Endothelial cell of umbilical vein (primary cell): Measurements from ENCODE around the gene HES1. TPM values are rescaled to one million over a fixed set of nuclear protein-coding genes. Genes with fewer than 3 reads are reported as not detected.

Source experiments
- BruUV-seq: library from RNA; stranded (reverse); fragments of 400-500 nt; replicated peaks from 2 replicates; lab custom pipeline; 2021; lab: Mats Ljungman, UMichigan
- CTCF ChIA-PET: fragments of 300-600, 350-600 bp; sonication (Branson Sonifier 250); formaldehyde crosslinking; loops from one replicate; lab custom pipeline; 2021; ENCODE audit warnings: antibody characterized with exemption, inconsistent platforms; lab: Charles Lee
- POLR2A ChIA-PET: fragments of 300-600, 350-600 bp; sonication (Branson Sonifier 250); formaldehyde crosslinking; loops from one replicate; lab custom pipeline; 2021; ENCODE audit warnings: antibody characterized with exemption, inconsistent platforms; lab: Charles Lee
- DNase-seq: peaks from one replicate; pipeline ENCODE4 v3.0.0-alpha.2; 2011; ENCODE audit warnings: low read depth, low spot score
- FAIRE-seq: peaks from 2 replicates; lab custom pipeline; 2011; peaks lifted over from hg19 to GRCh38; lab: Jason Lieb, UNC
- H2AFZ ChIP-seq: 2 replicates; pipeline ENCODE4 v1.6.0; 2012; ENCODE audit warnings: low read depth, low read length, control low read depth, inconsistent platforms
- H3K27ac ChIP-seq: 2 replicates; pipeline ENCODE4 v1.5.1; 2011; ENCODE audit warnings: low read depth, mild to moderate bottlenecking, control low read depth, low read length, moderate library complexity; ENCODE audit not compliant: insufficient read depth
- H3K27me3 ChIP-seq, 2 experiments: 2 replicates each; pipeline versions ENCODE4 v1.6.0 to v1.6.1; 2011; ENCODE audit warnings: low read length in 2 of 2, mixed read lengths in 1 of 2; ENCODE audit not compliant: control insufficient read depth in 2 of 2, insufficient read depth in 2 of 2
- H3K36me3 ChIP-seq, 2 experiments: 2 replicates in 1 of 2; 3 replicates in 1 of 2; pipeline ENCODE4 v1.5.1; 2011; ENCODE audit warnings: low read length in 2 of 2, mild to moderate bottlenecking in 1 of 2, moderate library complexity in 1 of 2; ENCODE audit not compliant: control insufficient read depth in 2 of 2, insufficient read depth in 2 of 2; ENCODE audit errors: extremely low read depth in 1 of 2
- H3K4me1 ChIP-seq: 3 replicates; pipeline ENCODE4 v1.5.1; 2011; ENCODE audit warnings: mild to moderate bottlenecking, low read length; ENCODE audit not compliant: control insufficient read depth, insufficient read depth; ENCODE audit errors: extremely low read depth
- H3K4me2 ChIP-seq: 2 replicates; pipeline ENCODE4 v1.6.1; 2011; ENCODE audit warnings: low read length, control low read depth, mixed read lengths; ENCODE audit not compliant: insufficient read depth
- H3K4me3 ChIP-seq, 3 experiments: fragments of 200-600 bp in 1 of 3; sonication (generic), shearing (Covaris generic) in 1 of 3; replicated peaks in 1 of 3; 2 replicates each; pipeline ENCODE4 v1.5.1; 2011 to 2016; ENCODE audit warnings: control low read depth in 3 of 3, low read length in 3 of 3, mild to moderate bottlenecking in 2 of 3, inconsistent platforms in 1 of 3, low read depth in 1 of 3, moderate library complexity in 1 of 3; ENCODE audit not compliant: insufficient read depth in 1 of 3
- H3K79me2 ChIP-seq: 2 replicates; pipeline ENCODE4 v1.6.0; 2012; ENCODE audit warnings: low read length, inconsistent platforms; ENCODE audit not compliant: control insufficient read depth, insufficient read depth
- H3K9ac ChIP-seq: replicated peaks from 2 replicates; pipeline ENCODE3; 2011; ENCODE audit warnings: low read length, control low read depth; ENCODE audit not compliant: insufficient read depth; ENCODE audit errors: extremely low read depth
- H3K9me1 ChIP-seq: replicated peaks from 3 replicates; pipeline ENCODE4 v1.6.0; 2011; ENCODE audit warnings: mild to moderate bottlenecking, low read length; ENCODE audit not compliant: control insufficient read depth, insufficient read depth; ENCODE audit errors: extremely low read depth
- H3K9me3 ChIP-seq: replicated peaks from 2 replicates; pipeline ENCODE4 v1.5.1; 2012; ENCODE audit warnings: low read length, inconsistent platforms; ENCODE audit not compliant: control insufficient read depth, insufficient read depth
- H4K20me1 ChIP-seq: replicated peaks from 2 replicates; pipeline ENCODE3; 2011; ENCODE audit warnings: mild to moderate bottlenecking, low read length; ENCODE audit not compliant: control insufficient read depth, insufficient read depth; ENCODE audit errors: extremely low read depth
- EZH2 ChIP-seq: IDR thresholded peaks from 2 replicates; pipeline ENCODE4 v1.6.1; 2012; ENCODE audit warnings: borderline replicate concordance, low read depth, mild to moderate bottlenecking, moderate library complexity, low read length, inconsistent platforms; ENCODE audit not compliant: severe bottlenecking
- FOS ChIP-seq: IDR thresholded peaks from 2 replicates; pipeline ENCODE4 v1.6.1; 2011; ENCODE audit warnings: mild to moderate bottlenecking, low read length, moderate library complexity, borderline replicate concordance; ENCODE audit not compliant: insufficient read depth
- GATA2 ChIP-seq: IDR thresholded peaks from 2 replicates; pipeline ENCODE4 v1.7.0; 2011; ENCODE audit warnings: low read depth, mild to moderate bottlenecking, moderate library complexity, mixed read lengths, low read length; ENCODE audit not compliant: insufficient read length, insufficient read depth
- JUN ChIP-seq: IDR thresholded peaks from 2 replicates; pipeline ENCODE4 v1.6.1; 2011; ENCODE audit warnings: borderline replicate concordance, low read depth; ENCODE audit not compliant: insufficient read length, insufficient read depth
- MAX ChIP-seq: IDR thresholded peaks from 2 replicates; pipeline ENCODE4 v1.6.1; 2011; ENCODE audit not compliant: insufficient read depth, insufficient read length
- MYC ChIP-seq: IDR thresholded peaks from one replicate; pipeline ENCODE4 v1.6.1; 2011; ENCODE audit warnings: mild to moderate bottlenecking, low read depth, low read length
- POLR2A ChIP-seq: IDR thresholded peaks from 2 replicates; pipeline ENCODE4 v1.6.1; 2012; ENCODE audit warnings: low read depth, mild to moderate bottlenecking, control low read depth, low read length
- POLR2AphosphoS5 ChIP-seq: IDR thresholded peaks from 2 replicates; pipeline ENCODE4 v1.6.1; 2012; ENCODE audit warnings: low read depth, mild to moderate bottlenecking, control low read depth, low read length, moderate library complexity; ENCODE audit not compliant: insufficient read depth
- dilution Hi-C: fragments of 300-500 bp; cut with MboI; formaldehyde crosslinking; loops from one replicate; pipeline ENCODE4 v1.15.0; 2019; ENCODE audit warnings: low sequenced_read_pairs; ENCODE audit not compliant: extremely low pct_ligation_motif_present
- intact Hi-C: fragments of 100-400 bp; cut with micrococcal nuclease; formaldehyde crosslinking; loops from one replicate; pipeline ENCODE4 v1.10.0; 2022
- polyA plus RNA-seq, 4 experiments: library from polyadenylated mRNA; depleted of rRNA in 3 of 4; stranded (reverse) in 3 of 4; unstranded in 1 of 4; fragments of >200 nt; gene quantifications; 2 replicates each; pipeline versions ENCODE4 v1.2.1 to v1.2.3, GENCODE V29; 2011 to 2012; ENCODE audit warnings: missing spikeins in 1 of 4
- total RNA-seq: library from RNA; stranded (reverse); gene quantifications from 2 replicates; pipeline ENCODE4 v1.2.3, GENCODE V29; 2021

HES1 gene
- total and polyA plus RNA-seq, 2 donors (not counting 3 experiments of a cell fraction or from before 2014, with no cell fraction given), result 42.0 to 210 TPM

GRCh38 chr3:194180570-194180969 is 44.6 kb downstream of the HES1 start:
- no peak overlapping the region for H3K27ac ChIP-seq
- no peak overlapping the region for H2AFZ ChIP-seq
- ChIA-PET POLR2A (no interaction called here), CTCF (interaction anchor here (1.0 to 2.0 kb wide), 4 partner anchors 11 to 135 kb away, joined by 3 to 5 read pairs (median 4); no protein-coding TSS in a partner anchor)
- H3K4me1 ChIP-seq, result peaks cover 8% of the 10 kb centered on the region
- no TSS peak for BruUV-seq
- no peaks in the 10 kb centered on the region for H4K20me1 ChIP-seq
- FAIRE-seq, result no peak
- intact Hi-C loops (no loop called here), dilution Hi-C loops (no loop called here)
- no peaks in the 10 kb centered on the region for H3K9me1 ChIP-seq
- DNase-seq, result no peak
- H3K4me3 ChIP-seq, result no peak overlapping the region
- TF ChIP-seq POLR2A, result no peak
- no peak for TF ChIP-seq JUN
- no peak for TF ChIP-seq EZH2
- no peak for TF ChIP-seq FOS
- TF ChIP-seq MYC, result no peak
- TF ChIP-seq POLR2AphosphoS5, result no peak
- TF ChIP-seq MAX, result no peak
- no peak for TF ChIP-seq GATA2
- H3K4me2 ChIP-seq, result no peak overlapping the region
- no peaks in the 10 kb centered on the region for H3K27me3 ChIP-seq
- no peaks in the 10 kb centered on the region for H3K9me3 ChIP-seq
- H3K79me2 ChIP-seq, result no peaks in the 10 kb centered on the region
- no peak overlapping the region for H3K9ac ChIP-seq
- H3K36me3 ChIP-seq, result no peaks in the 10 kb centered on the region
